Umbilical cord (tissue), 2 donors: ENCODE data around the gene THAP4. TPM values are rescaled to one million over a fixed set of nuclear protein-coding genes. Genes with fewer than 3 reads are reported as not detected.
"Not testable (repeated sequence)": the region's sequence is repeated elsewhere in the genome, so short reads cannot be mapped to it uniquely, and the experiment has no call there.

Source experiments
- DNase-seq: peaks from one replicate; pipeline ENCODE4 v3.0.0-alpha.2; 2015; ENCODE audit warnings: low spot score
- total RNA-seq: library from RNA; depleted of rRNA; stranded (reverse); fragments of >200 nt; gene quantifications from one replicate; pipeline ENCODE4 v1.2.3, GENCODE V29; 2014; ENCODE audit warnings: low replicate concordance; ENCODE audit not compliant: insufficient read depth

Gene THAP4
- total RNA-seq, 1 donor from 2014 or later, result 21.4 TPM

- no peak for DNase-seq
Measured at GRCh38 chr2:241586564-241587264, 50.2 kb downstream of the THAP4 start.

- no peak for DNase-seq
Measured at GRCh38 chr2:241584436-241584835, 52.5 kb downstream of the THAP4 start.

- no peak for DNase-seq
Measured at GRCh38 chr2:241582806-241583205, 54.2 kb downstream of the THAP4 start.

GRCh38 chr2:241582328-241582727 is 54.6 kb downstream of the THAP4 start:
- DNase-seq, result no peak

- DNase-seq, result no peak
Measured at GRCh38 chr2:241579281-241579680, 57.7 kb downstream of the THAP4 start.

GRCh38 chr2:241577413-241578122 is 59.4 kb downstream of the THAP4 start:
- DNase-seq, result peak; percentile 90

GRCh38 chr2:241576293-241576654 is 60.7 kb downstream of the THAP4 start:
- DNase-seq, result no peak

GRCh38 chr2:241575624-241576292 is 61.2 kb downstream of the THAP4 start:
- no peak for DNase-seq

GRCh38 chr2:241574911-241575623 is 61.9 kb downstream of the THAP4 start:
- DNase-seq, result no peak

GRCh38 chr2:241573741-241574140 is 63.2 kb downstream of the THAP4 start:
- DNase-seq, result no peak

GRCh38 chr2:241572915-241573651 is 63.9 kb downstream of the THAP4 start:
- DNase-seq, result not testable (repeated sequence)

GRCh38 chr2:241571821-241572620 is 64.9 kb downstream of the THAP4 start:
- DNase-seq, result no peak

- no peak for DNase-seq
Measured at GRCh38 chr2:241570961-241571581, 65.9 kb downstream of the THAP4 start.

- DNase-seq, result no peak
Measured at GRCh38 chr2:241569831-241570281, 67.1 kb downstream of the THAP4 start.

GRCh38 chr2:241568726-241569125 is 68.2 kb downstream of the THAP4 start:
- no peak for DNase-seq

- DNase-seq, result no peak
Measured at GRCh38 chr2:241567776-241568175, 69.2 kb downstream of the THAP4 start.

GRCh38 chr2:241567266-241567665 is 69.7 kb downstream of the THAP4 start:
- not testable (repeated sequence) for DNase-seq

- DNase-seq, result no peak
Measured at GRCh38 chr2:241566468-241566867, 70.5 kb downstream of the THAP4 start.

GRCh38 chr2:241566021-241566420 is 70.9 kb downstream of the THAP4 start:
- DNase-seq, result not testable (repeated sequence)

- DNase-seq, result no peak
Measured at GRCh38 chr2:241565411-241565810, 71.5 kb downstream of the THAP4 start.
